GM12878 (cell line): Measurements from ENCODE around the gene DEFB108B.
"Not testable (repeated sequence)": the region's sequence is repeated elsewhere in the genome, so short reads cannot be mapped to it uniquely, and the experiment has no call there.

Experiments used
- CHD1 ChIP-seq: IDR thresholded peaks from 2 replicates; pipeline ENCODE4 v1.6.1; 2012; ENCODE audit warnings: low read depth, low read length, improper control_type of control experiment
- CTCF ChIP-seq, 3 experiments: IDR thresholded peaks in 2 of 3; conservative IDR thresholded peaks in 1 of 3; 2 replicates each; pipeline ENCODE4 v1.5.1; 2011; ENCODE audit warnings: low read depth in 3 of 3, low read length in 3 of 3, mild to moderate bottlenecking in 3 of 3, control low read depth in 2 of 3, moderate library complexity in 2 of 3, inconsistent platforms in 1 of 3, mixed read lengths in 1 of 3; ENCODE audit not compliant: control insufficient read depth in 2 of 3, insufficient read depth in 1 of 3; ENCODE audit errors: extremely low read depth in 1 of 3
- DPF2 ChIP-seq: fragments of 450-650 bp; IDR thresholded peaks from 2 replicates; pipeline ENCODE4 v1.6.1; 2017; ENCODE audit warnings: mild to moderate bottlenecking
- ELK1 ChIP-seq: IDR thresholded peaks from 2 replicates; pipeline ENCODE4 v1.6.1; 2012; ENCODE audit warnings: low read depth, low read length, improper control_type of control experiment
- EZH2 ChIP-seq: IDR thresholded peaks from 2 replicates; pipeline ENCODE4 v1.6.1; 2012; ENCODE audit warnings: low read depth, mild to moderate bottlenecking, control low read depth, inconsistent platforms, low read length, borderline replicate concordance; ENCODE audit not compliant: control insufficient read depth
- GABPA ChIP-seq: IDR thresholded peaks from 2 replicates; pipeline ENCODE4 v1.6.1; 2014; ENCODE audit warnings: antibody characterized with exemption, low read depth, mild to moderate bottlenecking, inconsistent platforms
- HDAC2 ChIP-seq: fragments of 200-600 bp; sonication (generic); IDR thresholded peaks from 2 replicates; pipeline ENCODE4 v1.6.1; 2017
- JUNB ChIP-seq: IDR thresholded peaks from 2 replicates; pipeline ENCODE4 v1.6.1; 2016; ENCODE audit warnings: antibody characterized with exemption, mild to moderate bottlenecking
- KDM1A ChIP-seq: fragments of 200-600 bp; sonication (generic); IDR thresholded peaks from 2 replicates; pipeline ENCODE4 v1.6.1; 2016; ENCODE audit warnings: borderline replicate concordance
- POLR2A ChIP-seq: IDR thresholded peaks from 2 replicates; pipeline ENCODE4 v1.6.1; 2011; ENCODE audit warnings: low read depth, mild to moderate bottlenecking, low read length
- POLR2AphosphoS2 ChIP-seq: IDR thresholded peaks from 2 replicates; pipeline ENCODE4 v1.6.1; 2011; ENCODE audit warnings: low read depth, mild to moderate bottlenecking, low read length, improper control_type of control experiment, moderate library complexity
- SMC3 ChIP-seq: IDR thresholded peaks from 2 replicates; pipeline ENCODE4 v1.6.1; 2011; ENCODE audit warnings: low read length, improper control_type of control experiment, borderline replicate concordance
- USF2 ChIP-seq: IDR thresholded peaks from 2 replicates; pipeline ENCODE4 v1.6.1; 2011; ENCODE audit warnings: low read depth, low read length, improper control_type of control experiment, borderline replicate concordance
- ZBTB33 ChIP-seq: fragments of 450-650 bp; IDR thresholded peaks from 2 replicates; pipeline ENCODE4 v1.6.1; 2017; ENCODE audit warnings: mild to moderate bottlenecking

GRCh38 chr11:71800335-71800953, 32.6 kb upstream of the DEFB108B start:
- not testable (repeated sequence) for TF ChIP-seq ELK1, DPF2, HDAC2, JUNB, ZBTB33, KDM1A, EZH2, USF2, POLR2A, GABPA, POLR2AphosphoS2, CHD1
- TF ChIP-seq SMC3 (peak; percentile 39; the same call in 1 of the 2 replicates), CTCF (IDR thresholded peaks at IDR 0.05 in 2 of 3, conservative IDR thresholded peaks at IDR 0.05 in 1 of 3; ENCODE audit: control insufficient read depth in 2 of 3, extremely low read depth in 1 of 3, insufficient read depth in 1 of 3, low read depth in 3 of 3, low read length in 3 of 3) (peak; percentile 70 to 88 (median 77))
